AG04450 (cell line): ENCODE measurements around the gene MYL7. TPM values are rescaled to one million over a fixed set of nuclear protein-coding genes. Genes with fewer than 3 reads are reported as not detected.

Source experiments
- CTCF ChIA-PET: fragments of 300-600, 350-600 bp; formaldehyde crosslinking; extraction: SDS; loops from one replicate; lab custom pipeline; 2022; ENCODE audit warnings: antibody characterized with exemption, inconsistent platforms; lab: Charles Lee
- POLR2A ChIA-PET: fragments of 350-600 bp; formaldehyde crosslinking; extraction: SDS; loops from one replicate; lab custom pipeline; 2021; ENCODE audit warnings: antibody characterized with exemption, inconsistent platforms; lab: Yijun Ruan, JAX
- DNase-seq: peaks from one replicate; pipeline ENCODE4 v3.0.0-alpha.2; 2011; ENCODE audit warnings: low read depth, low spot score
- H3K27ac ChIP-seq: one replicate; pipeline ENCODE4 v1.5.1; 2012; ENCODE audit warnings: low read depth, low read length, control low read depth
- H3K27me3 ChIP-seq: one replicate; pipeline ENCODE4 v1.6.0; 2012; ENCODE audit warnings: low read length; ENCODE audit not compliant: control insufficient read depth, insufficient read depth
- H3K4me3 ChIP-seq: 2 replicates; pipeline ENCODE4 v1.5.1; 2011; ENCODE audit warnings: mild to moderate bottlenecking, low read depth, low read length, control low read depth
- H3K9me3 ChIP-seq: 2 replicates; pipeline ENCODE4 v1.5.1; 2012; ENCODE audit warnings: low read length; ENCODE audit not compliant: control insufficient read depth, insufficient read depth
- polyA plus RNA-seq: library from polyadenylated mRNA; depleted of rRNA; stranded (reverse); fragments of >200 nt; gene quantifications from 2 replicates; pipeline ENCODE4 v1.2.3, GENCODE V29; 2011
- TF ChIP-seq, protein P1 (sequence below): IDR thresholded peaks from 2 replicates; pipeline ENCODE4 v1.5.1; 2011; ENCODE audit warnings: low read depth, low read length, control low read depth, inconsistent platforms

The MYL7 gene
- polyA plus RNA-seq, 1 experiment = not detected

DNA sequence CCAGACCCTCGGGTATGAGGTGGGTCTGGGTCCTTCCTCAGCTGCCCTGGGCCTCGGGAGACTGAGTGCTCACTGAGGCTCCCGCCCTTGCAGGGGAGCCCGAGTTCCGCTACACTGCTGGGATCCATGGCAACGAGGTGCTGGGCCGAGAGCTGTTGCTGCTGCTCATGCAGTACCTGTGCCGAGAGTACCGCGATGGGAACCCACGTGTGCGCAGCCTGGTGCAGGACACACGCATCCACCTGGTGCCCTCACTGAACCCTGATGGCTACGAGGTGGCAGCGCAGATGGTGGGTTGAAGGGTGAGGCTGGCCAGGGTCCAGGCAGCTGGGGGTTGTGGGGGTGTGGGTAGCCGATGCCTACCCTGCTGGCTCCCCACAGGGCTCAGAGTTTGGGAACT is 29.4 kb downstream of the MYL7 start:
- Histone ChIP-seq H3K27ac (no peak overlapping the region), H3K4me3 (no peak overlapping the region), H3K9me3 (peaks cover 4% of the 10 kb centered on the region; the same call in 1 of the 2 replicates), H3K27me3 (no peaks in the 10 kb centered on the region)
- DNase-seq = no peak
- ChIA-PET POLR2A (interaction anchor here (1.6 kb wide), 1 partner anchor 12 kb away, joined by 4 read pairs; the partner anchor contains the start of gene POLD2), CTCF (no interaction called here)
- TF ChIP-seq, protein P1, sequence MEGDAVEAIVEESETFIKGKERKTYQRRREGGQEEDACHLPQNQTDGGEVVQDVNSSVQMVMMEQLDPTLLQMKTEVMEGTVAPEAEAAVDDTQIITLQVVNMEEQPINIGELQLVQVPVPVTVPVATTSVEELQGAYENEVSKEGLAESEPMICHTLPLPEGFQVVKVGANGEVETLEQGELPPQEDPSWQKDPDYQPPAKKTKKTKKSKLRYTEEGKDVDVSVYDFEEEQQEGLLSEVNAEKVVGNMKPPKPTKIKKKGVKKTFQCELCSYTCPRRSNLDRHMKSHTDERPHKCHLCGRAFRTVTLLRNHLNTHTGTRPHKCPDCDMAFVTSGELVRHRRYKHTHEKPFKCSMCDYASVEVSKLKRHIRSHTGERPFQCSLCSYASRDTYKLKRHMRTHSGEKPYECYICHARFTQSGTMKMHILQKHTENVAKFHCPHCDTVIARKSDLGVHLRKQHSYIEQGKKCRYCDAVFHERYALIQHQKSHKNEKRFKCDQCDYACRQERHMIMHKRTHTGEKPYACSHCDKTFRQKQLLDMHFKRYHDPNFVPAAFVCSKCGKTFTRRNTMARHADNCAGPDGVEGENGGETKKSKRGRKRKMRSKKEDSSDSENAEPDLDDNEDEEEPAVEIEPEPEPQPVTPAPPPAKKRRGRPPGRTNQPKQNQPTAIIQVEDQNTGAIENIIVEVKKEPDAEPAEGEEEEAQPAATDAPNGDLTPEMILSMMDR = no peak

DNA sequence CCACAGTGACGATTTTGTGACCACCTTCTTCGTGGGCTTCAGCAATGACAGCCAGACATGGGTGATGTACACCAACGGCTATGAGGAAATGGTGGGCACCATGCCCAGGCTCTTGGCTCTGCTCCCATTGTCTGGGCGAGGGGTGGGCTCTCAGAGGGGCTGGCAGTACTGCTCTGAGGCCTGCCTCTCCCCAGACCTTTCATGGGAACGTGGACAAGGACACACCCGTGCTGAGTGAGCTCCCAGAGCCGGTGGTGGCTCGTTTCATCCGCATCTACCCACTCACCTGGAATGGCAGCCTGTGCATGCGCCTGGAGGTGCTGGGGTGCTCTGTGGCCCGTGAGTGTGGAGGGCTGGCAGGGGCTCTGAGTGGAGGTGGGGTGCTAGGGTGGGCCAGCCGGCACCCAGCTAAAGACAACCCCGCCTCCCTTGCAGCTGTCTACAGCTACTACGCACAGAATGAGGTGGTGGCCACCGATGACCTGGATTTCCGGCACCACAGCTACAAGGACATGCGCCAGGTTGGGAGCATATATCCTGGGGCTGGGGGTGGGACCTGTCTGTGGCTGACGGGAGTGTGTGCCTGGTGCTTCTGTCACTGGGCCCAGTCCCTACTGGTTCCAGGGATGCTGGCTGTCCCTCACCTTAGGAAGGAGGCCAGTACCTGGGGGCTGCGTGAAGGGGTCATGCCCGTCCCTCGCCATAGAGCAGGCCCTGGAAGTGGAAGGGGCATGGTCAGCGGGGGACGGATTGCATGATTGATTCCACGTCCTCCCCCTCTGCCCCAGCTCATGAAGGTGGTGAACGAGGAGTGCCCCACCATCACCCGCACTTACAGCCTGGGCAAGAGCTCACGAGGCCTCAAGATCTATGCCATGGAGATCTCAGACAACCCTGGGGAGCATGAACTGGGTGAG is 30.2 kb downstream of the MYL7 start:
- TF ChIP-seq, protein P1 = no peak
- Histone ChIP-seq H3K27ac (no peak overlapping the region), H3K27me3 (no peaks in the 10 kb centered on the region), H3K4me3 (no peak overlapping the region), H3K9me3 (peaks cover 4% of the 10 kb centered on the region; the same call in 1 of the 2 replicates)
- POLR2A ChIA-PET = interaction anchor here (0.8 to 1.6 kb wide), 2 partner anchors 12 to 19 kb away, joined by 3 to 4 read pairs; partner anchors contain the start of gene POLD2
- DNase-seq = no peak
- CTCF ChIA-PET = no interaction called here

DNA sequence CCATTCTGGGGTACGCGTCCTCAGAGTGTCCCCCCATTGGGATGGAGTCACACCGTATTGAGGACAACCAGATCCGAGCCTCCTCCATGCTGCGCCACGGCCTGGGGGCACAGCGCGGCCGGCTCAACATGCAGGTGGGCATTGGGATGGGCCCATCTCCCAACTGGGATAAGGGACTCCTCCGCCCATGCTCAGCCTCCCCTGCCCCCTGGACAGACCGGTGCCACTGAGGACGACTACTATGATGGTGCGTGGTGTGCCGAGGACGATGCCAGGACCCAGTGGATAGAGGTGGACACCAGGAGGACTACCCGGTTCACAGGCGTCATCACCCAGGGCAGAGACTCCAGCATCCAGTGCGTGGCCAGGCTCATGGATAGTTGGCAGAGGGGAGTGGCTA is 31.1 kb downstream of the MYL7 start:
- no peak overlapping the region for H3K4me3 ChIP-seq
- DNase-seq = no peak
- peaks cover 4% of the 10 kb centered on the region; the same call in 1 of the 2 replicates for H3K9me3 ChIP-seq
- POLR2A ChIA-PET = no interaction called here
- H3K27ac ChIP-seq = no peak overlapping the region
- TF ChIP-seq, protein P1 = no peak
- CTCF ChIA-PET = no interaction called here
- no peaks in the 10 kb centered on the region for H3K27me3 ChIP-seq

DNA sequence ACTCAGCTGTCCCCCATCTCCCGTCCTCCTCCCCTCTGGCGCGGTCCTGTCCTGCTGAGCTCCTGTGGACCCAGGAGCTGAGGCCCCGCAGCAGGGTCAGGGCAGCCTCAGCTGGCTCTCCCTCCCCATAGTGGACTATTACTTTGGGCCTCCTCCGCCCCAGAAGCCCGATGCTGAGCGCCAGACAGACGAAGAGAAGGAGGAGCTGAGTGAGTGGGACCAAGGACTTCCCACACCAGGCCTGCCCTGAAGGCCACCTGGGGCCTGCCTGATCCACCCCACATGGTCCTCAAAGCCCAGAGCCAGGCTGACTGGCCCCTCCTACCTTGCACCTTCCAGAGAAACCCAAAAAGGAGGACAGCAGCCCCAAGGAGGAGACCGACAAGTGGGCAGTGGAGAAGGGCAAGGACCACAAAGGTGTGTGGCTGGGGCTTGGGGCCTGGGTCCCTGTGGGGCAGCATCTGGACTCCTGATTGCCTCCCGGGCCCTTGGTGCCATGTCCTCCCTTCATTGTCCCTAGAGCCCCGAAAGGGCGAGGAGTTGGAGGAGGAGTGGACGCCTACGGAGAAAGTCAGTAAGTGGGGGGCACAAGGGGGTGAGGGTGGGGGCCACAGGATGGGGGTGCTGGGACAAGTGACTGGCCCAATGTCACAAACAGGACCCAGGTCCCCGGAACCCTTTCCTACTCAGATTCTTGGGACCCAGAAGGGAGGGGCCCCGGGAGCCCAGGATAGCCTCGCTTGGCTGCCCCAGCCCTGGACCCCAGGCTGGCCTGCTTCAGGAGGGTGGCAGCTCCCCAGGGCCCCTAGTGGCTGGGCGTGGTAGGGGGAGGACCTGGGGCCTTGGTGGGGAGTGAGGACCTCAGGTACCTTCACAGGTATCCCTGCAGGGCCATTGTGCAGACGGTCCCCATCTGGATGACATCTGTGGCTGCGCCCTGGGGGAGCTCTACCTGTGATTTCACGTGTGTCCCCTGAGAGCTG is 32.1 kb downstream of the MYL7 start:
- DNase-seq = no peak
- no peaks in the 10 kb centered on the region for H3K27me3 ChIP-seq
- no peak overlapping the region for H3K27ac ChIP-seq
- TF ChIP-seq, protein P1 = no peak
- ChIA-PET CTCF (no interaction called here), POLR2A (no interaction called here)
- H3K4me3 ChIP-seq = no peak overlapping the region
- H3K9me3 ChIP-seq = peaks cover 4% of the 10 kb centered on the region; the same call in 1 of the 2 replicates
